WTC11 (cell line): ENCODE data around the gene PCDHA12. TPM values are rescaled to one million over a fixed set of nuclear protein-coding genes. Genes with fewer than 3 reads are reported as not detected.
"Not testable (repeated sequence)": the region's sequence is repeated elsewhere in the genome, so short reads cannot be mapped to it uniquely, and the experiment has no call there.

Experiments
- ATAC-seq: fragments of 200-7000 bp; cut with Tn5 transposase; 2 replicates; pipeline ENCODE4 v1.10.0; 2021; ENCODE audit warnings: mild to moderate bottlenecking, moderate library complexity
- CTCF ChIA-PET: fragments of 300-600 bp; sonication (Branson Sonifier 250); formaldehyde crosslinking; loops from one replicate; lab custom pipeline; 2021; ENCODE audit warnings: antibody characterized with exemption; lab: Charles Lee
- POLR2A ChIA-PET: fragments of 350-600 bp; sonication (Branson Sonifier 250); formaldehyde crosslinking; loops from one replicate; lab custom pipeline; 2021; ENCODE audit warnings: antibody characterized with exemption; lab: Charles Lee
- DNase-seq: peaks from one replicate; pipeline ENCODE4 v3.0.0; 2021; ENCODE audit warnings: low spot score
- H3K27ac Mint-ChIP-seq: 2 replicates; pipeline ENCODE4 v1.8.0; 2021; ENCODE audit warnings: mixed read lengths
- H3K27me3 Mint-ChIP-seq: 2 replicates; pipeline ENCODE4 v1.8.0; 2021; ENCODE audit warnings: low read depth, mild to moderate bottlenecking, moderate library complexity, mixed read lengths
- H3K36me3 Mint-ChIP-seq: 2 replicates; pipeline ENCODE4 v1.8.0; 2021; ENCODE audit warnings: mixed read lengths
- H3K4me1 Mint-ChIP-seq: 2 replicates; pipeline ENCODE4 v1.8.0; 2022; ENCODE audit warnings: mixed read lengths
- H3K4me3 Mint-ChIP-seq: 2 replicates; pipeline ENCODE4 v1.8.0; 2021; ENCODE audit warnings: mild to moderate bottlenecking, moderate library complexity, mixed read lengths
- H3K9me3 Mint-ChIP-seq: 2 replicates; pipeline ENCODE4 v1.8.0; 2021; ENCODE audit warnings: mixed read lengths
- ELF4 ChIP-seq: sonication (generic); formaldehyde crosslinking; IDR thresholded peaks from 2 replicates; pipeline ENCODE4 v1.8.1; 2022; ENCODE audit warnings: low read depth, mild to moderate bottlenecking, moderate library complexity, missing genetic modification reagents
- IRF2 ChIP-seq: sonication (generic); formaldehyde crosslinking; IDR thresholded peaks from 2 replicates; pipeline ENCODE4 v1.8.0; 2022; ENCODE audit warnings: low read depth, missing genetic modification reagents, borderline replicate concordance
- NR2C2 ChIP-seq: sonication (generic); formaldehyde crosslinking; IDR thresholded peaks from 2 replicates; pipeline ENCODE4 v1.8.0; 2022; ENCODE audit warnings: mild to moderate bottlenecking, missing genetic modification reagents
- ZNF263 ChIP-seq: sonication (generic); formaldehyde crosslinking; IDR thresholded peaks from 2 replicates; pipeline ENCODE4 v1.8.1; 2022; ENCODE audit warnings: low read depth, mild to moderate bottlenecking, moderate library complexity, missing genetic modification reagents
- total RNA-seq: library from RNA; stranded (reverse); gene quantifications from 3 replicates; pipeline ENCODE4 v1.2.3, GENCODE V29; 2021
- TF ChIP-seq, protein P1 (sequence below): sonication (generic); formaldehyde crosslinking; IDR thresholded peaks from 2 replicates; pipeline ENCODE4 v1.8.1; 2023; ENCODE audit warnings: mild to moderate bottlenecking, moderate library complexity, missing genetic modification reagents
- TF ChIP-seq, protein P2 (sequence below): fragments of 200-600 bp; IDR thresholded peaks from 2 replicates; pipeline ENCODE4 v1.8.0; 2022; ENCODE audit warnings: antibody characterized with exemption
- TF ChIP-seq, protein P3 (sequence below): sonication (generic); formaldehyde crosslinking; IDR thresholded peaks from 2 replicates; pipeline ENCODE4 v1.8.1; 2023; ENCODE audit warnings: mild to moderate bottlenecking, missing genetic modification reagents, moderate library complexity
- TF ChIP-seq, protein P4 (sequence below): sonication (generic); formaldehyde crosslinking; IDR thresholded peaks from 2 replicates; pipeline ENCODE4 v1.8.0; 2022; ENCODE audit warnings: mild to moderate bottlenecking, missing genetic modification reagents

PCDHA12 gene
- total RNA-seq, 1 experiment from 2014 or later, result 9.6 TPM

DNA sequence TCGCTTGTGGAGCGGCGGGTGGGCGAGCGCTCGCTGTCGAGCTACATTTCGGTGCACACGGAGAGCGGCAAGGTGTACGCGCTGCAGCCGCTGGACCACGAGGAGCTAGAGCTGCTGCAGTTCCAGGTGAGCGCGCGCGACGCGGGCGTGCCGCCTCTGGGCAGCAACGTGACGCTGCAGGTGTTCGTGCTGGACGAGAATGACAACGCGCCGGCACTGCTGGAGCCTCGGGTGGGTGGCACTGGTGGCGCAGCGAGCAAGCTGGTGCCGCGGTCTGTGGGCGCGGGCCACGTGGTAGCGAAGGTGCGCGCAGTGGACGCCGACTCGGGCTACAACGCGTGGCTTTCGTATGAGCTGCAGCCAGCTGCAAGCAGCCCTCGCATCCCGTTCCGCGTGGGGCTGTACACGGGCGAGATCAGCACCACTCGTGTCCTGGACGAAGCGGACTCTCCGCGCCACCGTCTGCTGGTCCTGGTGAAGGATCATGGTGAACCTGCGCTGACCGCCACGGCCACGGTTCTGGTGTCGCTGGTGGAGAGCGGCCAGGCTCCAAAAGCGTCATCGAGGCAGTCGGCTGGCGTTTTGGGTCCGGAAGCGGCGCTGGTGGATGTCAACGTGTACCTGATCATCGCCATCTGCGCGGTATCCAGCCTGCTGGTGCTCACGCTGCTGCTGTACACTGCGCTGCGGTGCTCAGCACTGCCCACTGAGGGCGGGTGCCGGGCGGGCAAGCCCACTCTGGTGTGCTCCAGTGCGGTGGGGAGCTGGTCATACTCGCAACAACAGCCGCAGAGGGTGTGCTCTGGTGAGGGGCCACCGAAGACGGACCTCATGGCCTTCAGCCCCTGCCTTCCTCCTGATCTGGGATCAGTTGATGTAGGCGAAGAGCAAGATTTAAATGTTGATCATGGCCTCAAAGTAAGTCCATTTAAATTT lies 32.0 kb upstream of the PCDHA12 start (continued):
- TF ChIP-seq ZNF263 (CRISPR knock-in tag), result no peak

DNA sequence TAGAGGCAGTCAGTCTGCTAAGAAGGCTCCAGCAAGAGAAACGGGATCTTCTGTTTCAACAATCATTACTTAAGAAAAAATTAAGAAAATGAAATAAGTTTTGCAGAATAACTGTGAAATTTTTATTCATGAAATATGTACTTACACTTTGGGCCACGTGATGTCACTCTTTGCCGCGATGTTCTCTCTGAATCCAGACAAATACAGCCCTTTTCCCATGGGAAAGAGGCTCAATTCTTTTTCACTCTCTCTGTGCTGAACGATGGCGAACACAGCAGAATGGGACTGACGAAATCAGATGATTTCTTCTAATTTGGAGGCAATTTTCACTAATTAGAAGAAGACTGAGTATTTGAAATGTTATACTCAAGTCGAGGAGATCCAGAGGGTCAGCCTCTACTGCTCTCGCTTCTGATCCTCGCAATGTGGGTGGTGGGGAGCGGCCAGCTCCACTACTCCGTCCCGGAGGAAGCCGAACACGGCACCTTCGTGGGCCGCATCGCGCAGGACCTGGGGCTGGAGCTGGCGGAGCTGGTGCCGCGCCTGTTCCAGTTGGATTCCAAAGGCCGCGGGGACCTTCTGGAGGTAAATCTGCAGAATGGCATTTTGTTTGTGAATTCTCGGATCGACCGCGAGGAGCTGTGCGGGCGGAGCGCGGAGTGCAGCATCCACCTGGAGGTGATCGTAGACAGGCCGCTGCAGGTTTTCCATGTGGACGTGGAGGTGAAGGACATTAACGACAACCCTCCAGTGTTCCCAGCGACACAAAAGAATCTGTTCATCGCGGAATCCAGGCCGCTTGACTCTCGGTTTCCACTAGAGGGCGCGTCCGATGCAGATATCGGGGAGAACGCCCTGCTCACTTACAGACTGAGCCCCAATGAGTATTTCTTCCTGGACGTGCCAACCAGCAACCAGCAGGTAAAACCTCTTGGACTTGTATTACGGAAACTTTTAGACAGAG lies 26.7 kb upstream of the PCDHA12 start, which contains the start of gene PCDHA9:
TSS of gene PCDHA9 (plus strand) at position 244 of the 964 bp plus-strand sequence. CDS start at position 358, 114 bp downstream.
- H3K9me3 Mint-ChIP-seq, DNase-seq, H3K27me3 Mint-ChIP-seq, POLR2A ChIA-PET, H3K27ac Mint-ChIP-seq, H3K36me3 Mint-ChIP-seq, H3K4me1 Mint-ChIP-seq: not testable (repeated sequence)
- ATAC-seq, result peak; percentile 99
- CTCF ChIA-PET, result interaction anchor here (0.6 to 2.4 kb wide), 6 partner anchors 21 to 864 kb away, joined by 3 to 11 read pairs (median 4); partner anchors contain the start of gene PCDHA6
- TF ChIP-seq, protein P1, sequence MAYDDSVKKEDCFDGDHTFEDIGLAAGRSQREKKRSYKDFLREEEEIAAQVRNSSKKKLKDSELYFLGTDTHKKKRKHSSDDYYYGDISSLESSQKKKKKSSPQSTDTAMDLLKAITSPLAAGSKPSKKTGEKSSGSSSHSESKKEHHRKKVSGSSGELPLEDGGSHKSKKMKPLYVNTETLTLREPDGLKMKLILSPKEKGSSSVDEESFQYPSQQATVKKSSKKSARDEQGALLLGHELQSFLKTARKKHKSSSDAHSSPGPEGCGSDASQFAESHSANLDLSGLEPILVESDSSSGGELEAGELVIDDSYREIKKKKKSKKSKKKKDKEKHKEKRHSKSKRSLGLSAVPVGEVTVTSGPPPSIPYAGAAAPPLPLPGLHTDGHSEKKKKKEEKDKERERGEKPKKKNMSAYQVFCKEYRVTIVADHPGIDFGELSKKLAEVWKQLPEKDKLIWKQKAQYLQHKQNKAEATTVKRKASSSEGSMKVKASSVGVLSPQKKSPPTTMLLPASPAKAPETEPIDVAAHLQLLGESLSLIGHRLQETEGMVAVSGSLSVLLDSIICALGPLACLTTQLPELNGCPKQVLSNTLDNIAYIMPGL, result peak; percentile 49; the same call in 1 of the 2 replicates
- TF ChIP-seq, protein P2, sequence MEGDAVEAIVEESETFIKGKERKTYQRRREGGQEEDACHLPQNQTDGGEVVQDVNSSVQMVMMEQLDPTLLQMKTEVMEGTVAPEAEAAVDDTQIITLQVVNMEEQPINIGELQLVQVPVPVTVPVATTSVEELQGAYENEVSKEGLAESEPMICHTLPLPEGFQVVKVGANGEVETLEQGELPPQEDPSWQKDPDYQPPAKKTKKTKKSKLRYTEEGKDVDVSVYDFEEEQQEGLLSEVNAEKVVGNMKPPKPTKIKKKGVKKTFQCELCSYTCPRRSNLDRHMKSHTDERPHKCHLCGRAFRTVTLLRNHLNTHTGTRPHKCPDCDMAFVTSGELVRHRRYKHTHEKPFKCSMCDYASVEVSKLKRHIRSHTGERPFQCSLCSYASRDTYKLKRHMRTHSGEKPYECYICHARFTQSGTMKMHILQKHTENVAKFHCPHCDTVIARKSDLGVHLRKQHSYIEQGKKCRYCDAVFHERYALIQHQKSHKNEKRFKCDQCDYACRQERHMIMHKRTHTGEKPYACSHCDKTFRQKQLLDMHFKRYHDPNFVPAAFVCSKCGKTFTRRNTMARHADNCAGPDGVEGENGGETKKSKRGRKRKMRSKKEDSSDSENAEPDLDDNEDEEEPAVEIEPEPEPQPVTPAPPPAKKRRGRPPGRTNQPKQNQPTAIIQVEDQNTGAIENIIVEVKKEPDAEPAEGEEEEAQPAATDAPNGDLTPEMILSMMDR, result peak; percentile 30
- TF ChIP-seq, protein P3, sequence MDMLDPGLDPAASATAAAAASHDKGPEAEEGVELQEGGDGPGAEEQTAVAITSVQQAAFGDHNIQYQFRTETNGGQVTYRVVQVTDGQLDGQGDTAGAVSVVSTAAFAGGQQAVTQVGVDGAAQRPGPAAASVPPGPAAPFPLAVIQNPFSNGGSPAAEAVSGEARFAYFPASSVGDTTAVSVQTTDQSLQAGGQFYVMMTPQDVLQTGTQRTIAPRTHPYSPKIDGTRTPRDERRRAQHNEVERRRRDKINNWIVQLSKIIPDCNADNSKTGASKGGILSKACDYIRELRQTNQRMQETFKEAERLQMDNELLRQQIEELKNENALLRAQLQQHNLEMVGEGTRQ, result peak; percentile 50
- H3K4me3 Mint-ChIP-seq, result peak within 1 kb of the TSS; percentile 90

DNA sequence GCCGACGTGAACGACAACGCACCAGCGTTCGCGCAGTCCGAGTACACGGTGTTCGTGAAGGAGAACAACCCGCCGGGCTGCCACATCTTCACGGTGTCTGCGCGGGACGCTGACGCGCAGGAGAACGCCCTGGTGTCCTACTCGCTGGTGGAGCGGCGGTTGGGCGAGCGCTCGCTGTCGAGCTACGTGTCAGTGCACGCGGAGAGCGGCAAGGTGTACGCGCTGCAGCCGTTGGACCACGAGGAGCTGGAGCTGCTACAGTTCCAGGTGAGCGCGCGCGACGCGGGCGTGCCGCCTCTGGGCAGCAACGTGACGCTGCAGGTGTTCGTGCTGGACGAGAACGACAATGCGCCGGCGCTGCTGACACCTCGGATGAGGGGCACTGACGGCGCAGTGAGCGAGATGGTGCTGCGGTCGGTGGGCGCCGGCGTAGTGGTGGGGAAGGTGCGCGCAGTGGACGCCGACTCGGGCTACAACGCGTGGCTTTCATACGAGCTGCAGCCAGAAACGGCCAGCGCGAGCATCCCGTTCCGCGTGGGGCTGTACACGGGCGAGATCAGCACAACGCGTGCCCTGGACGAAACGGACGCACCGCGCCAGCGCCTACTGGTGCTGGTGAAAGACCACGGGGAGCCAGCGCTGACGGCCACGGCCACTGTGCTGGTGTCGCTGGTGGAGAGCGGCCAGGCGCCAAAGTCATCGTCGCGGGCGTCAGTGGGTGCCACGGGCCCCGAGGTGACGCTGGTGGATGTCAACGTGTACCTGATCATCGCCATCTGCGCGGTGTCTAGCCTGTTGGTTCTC lies 25.1 kb upstream of the PCDHA12 start:
- CTCF ChIA-PET, POLR2A ChIA-PET, ATAC-seq, H3K27me3 Mint-ChIP-seq, DNase-seq, H3K9me3 Mint-ChIP-seq, H3K36me3 Mint-ChIP-seq, H3K4me3 Mint-ChIP-seq, H3K27ac Mint-ChIP-seq: not testable (repeated sequence)
- peaks cover 11% of the 10 kb centered on the region for H3K4me1 Mint-ChIP-seq
- TF ChIP-seq IRF2, result 0 out of 2 replicates have a peak, but pooled peaks have one; percentile 44

DNA sequence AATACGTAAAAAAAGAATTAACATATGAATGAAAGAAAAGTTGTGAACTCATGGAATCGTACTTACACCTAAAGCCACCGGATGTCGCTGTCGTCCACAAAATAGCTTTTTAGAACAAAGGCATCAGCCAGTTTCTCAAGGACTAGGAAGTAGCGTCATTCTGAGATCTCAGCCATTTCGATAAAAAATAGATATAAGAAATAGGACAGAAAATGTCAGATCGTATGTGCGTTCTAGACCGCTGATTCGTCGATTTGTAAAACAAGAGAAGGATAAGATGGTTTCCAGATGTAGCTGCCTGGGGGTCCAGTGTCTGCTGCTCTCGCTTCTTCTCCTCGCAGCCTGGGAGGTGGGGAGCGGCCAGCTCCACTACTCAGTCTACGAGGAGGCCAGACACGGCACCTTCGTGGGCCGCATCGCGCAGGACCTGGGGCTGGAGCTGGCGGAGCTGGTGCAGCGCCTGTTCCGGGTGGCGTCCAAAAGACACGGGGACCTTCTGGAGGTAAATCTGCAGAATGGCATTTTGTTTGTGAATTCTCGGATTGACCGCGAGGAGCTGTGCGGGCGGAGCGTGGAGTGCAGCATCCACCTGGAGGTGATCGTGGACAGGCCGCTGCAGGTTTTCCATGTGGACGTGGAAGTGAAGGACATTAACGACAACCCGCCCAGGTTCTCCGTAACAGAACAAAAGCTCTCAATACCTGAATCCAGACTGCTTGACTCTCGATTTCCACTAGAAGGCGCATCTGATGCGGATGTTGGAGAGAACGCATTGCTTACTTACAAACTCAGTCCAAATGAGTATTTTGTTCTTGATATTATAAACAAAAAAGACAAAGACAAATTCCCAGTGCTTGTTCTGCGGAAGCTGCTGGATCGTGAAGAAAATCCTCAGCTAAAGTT lies 19.1 kb upstream of the PCDHA12 start, which contains the start of gene PCDHA10:
TSS of gene PCDHA10 (plus strand) at position 126 of the 903 bp plus-strand sequence. CDS start at position 278, 152 bp downstream.
- DNase-seq (peak; percentile 48), ATAC-seq (peak; percentile 84)
- POLR2A ChIA-PET, result interaction anchor here (1.5 to 1.6 kb wide), 2 partner anchors 13 to 184 kb away, joined by 5 to 10 read pairs; partner anchors contain the start of gene PCDHA11
- Mint-ChIP-seq H3K27me3 (no peaks in the 10 kb centered on the region), H3K9me3 (peaks cover 12% of the 10 kb centered on the region), H3K4me1 (peaks cover 23% of the 10 kb centered on the region), H3K36me3 (peaks cover 23% of the 10 kb centered on the region), H3K4me3 (peak within 1 kb of the TSS; percentile 92), H3K27ac (peak within 1 kb of the TSS; percentile 78)
- CTCF ChIA-PET, result interaction anchor here (0.7 to 3.1 kb wide), 59 partner anchors 8 to 557 kb away, joined by 3 to 80 read pairs (median 4); partner anchors contain the start of genes ANKHD1, PCDHA1, PCDHA11 and PCDHA12
- TF ChIP-seq, protein P2, result peak; percentile 36
- no peak for TF ChIP-seq ELF4
- TF ChIP-seq ZNF263 (CRISPR knock-in tag), result no peak
- TF ChIP-seq, protein P1, result peak; percentile 87
- TF ChIP-seq, protein P4, sequence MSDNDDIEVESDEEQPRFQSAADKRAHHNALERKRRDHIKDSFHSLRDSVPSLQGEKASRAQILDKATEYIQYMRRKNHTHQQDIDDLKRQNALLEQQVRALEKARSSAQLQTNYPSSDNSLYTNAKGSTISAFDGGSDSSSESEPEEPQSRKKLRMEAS, result peak; percentile 60; the same call in 1 of the 2 replicates
- TF ChIP-seq NR2C2 (CRISPR knock-in tag), result no peak
